NCI-H187 (cell line): Measurements from ENCODE around the gene XYLB.

ENCODE experiments used
- DNase-seq, 2 experiments: peaks; one replicate each; lab custom pipeline; 2025; lab: John Stamatoyannopoulos, UW

XYLB gene

DNA sequence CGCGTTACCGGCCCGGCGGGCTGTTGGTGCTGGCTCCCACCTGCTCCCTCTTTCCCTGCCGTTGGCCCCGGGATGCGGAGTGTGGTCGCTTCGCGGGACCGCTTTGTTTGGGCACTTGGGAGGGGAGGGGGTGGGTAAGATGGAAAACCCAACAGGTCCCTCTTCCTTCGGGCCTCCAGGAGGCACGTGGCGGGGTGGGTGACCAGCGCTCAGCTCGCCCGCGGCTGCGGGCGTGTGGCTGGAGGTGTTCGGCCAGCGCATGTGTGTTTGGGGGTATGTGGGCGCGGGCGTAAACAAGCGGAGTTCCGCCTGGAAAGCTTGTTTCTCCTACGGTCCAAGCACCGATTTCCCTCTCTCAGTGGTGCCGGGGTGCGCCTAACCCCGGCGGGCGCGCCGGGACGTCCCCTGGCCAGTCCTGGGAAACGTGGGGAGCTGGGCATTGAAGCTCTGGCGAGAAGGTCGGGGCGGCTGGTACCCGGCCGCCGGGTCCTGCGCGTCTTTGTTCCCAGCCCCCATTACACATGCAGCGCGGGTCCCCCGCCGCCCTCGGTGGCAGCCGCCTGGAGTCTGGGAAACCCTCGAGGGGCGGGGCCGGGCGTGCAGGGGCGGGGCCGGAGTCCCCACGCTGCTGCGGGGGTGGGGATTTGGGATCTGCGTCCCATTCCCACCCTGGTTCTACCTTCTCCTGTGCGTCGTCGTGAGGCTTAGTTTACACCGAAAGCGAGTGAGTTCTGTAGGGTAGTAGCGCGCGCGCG, 108.5 kb downstream of the XYLB start:
- peak; percentile 34 to 36 for DNase-seq

DNA sequence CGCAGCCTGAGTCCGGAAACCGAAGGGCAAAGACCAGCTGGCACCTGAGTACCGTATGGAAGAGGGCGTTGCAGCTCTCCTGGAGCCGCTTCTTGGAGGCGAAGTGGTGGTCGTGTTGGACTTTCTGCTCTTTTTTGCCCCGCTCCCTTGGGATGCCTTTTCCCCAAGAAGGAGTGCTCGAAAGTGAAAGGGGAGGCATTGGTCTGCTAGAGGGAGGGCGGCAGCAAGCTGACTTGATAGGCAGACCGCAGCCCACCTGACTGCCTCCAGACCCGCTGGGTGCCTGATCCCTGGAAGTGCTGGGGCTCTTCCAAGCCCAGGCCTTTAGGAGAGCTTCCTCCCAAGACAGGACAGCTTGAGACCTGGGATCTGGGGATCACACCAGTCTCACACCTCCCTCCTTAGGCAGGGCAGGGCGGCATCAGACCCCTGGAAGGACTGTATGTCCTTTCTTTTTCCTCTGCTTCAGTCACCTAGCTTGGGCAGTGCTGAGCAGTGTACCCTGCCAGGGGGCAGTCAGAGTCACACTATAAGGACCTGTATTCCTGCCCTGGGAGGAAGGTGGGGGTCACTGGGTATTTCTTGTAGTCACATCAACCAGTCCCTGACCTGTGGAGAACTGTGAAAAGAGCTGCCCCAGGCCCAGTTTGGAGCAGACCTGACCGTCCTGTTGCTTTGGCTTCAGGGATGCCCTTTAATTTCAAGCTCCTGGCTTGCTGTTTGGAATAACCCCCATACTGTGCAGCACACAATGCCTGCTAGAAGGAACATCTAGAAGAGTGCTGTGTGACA, 109.2 kb downstream of the XYLB start:
- no peak for DNase-seq

DNA sequence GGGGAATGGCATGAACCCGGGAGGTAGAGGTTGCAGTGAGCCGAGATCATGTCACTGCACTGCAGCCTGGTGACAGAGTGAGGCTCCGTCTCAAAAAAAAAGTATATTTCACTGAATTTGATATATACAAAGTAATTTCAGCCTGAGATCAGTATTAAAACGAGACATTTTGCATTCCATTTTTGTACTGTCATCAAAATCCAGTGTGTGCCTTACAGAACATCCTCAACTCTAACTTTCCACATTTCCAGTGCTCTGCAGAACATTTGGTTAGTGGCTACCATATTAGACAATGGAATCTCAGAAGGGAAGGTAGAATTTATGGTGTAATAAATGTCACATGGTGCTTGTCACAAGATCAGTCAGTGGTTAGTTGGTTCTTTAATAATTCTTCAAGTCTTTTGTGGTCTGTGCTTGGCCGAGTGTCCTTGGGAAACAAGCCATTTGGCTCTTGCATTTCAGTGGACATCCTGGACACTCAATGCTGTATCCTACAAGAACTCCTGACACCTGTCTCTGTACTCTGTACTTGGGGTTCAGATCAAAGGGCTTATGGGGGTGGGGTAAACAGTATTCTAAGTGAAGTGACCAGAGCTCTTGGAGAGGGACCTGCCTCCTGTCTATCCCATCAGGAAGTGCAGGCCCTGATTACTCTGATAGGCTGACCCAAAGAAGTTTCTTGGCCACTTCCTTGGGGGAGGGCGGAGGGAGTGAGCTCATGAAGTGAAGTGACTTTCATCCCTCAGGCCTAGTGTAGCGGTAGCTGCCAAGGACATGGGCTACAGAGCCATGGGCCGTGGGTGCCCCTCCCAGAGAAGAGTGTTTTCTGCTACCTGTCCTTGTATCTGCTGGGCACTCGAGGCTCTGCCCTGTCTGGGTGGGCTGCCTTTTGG, 110.8 kb downstream of the XYLB start:
- no peak for DNase-seq

DNA sequence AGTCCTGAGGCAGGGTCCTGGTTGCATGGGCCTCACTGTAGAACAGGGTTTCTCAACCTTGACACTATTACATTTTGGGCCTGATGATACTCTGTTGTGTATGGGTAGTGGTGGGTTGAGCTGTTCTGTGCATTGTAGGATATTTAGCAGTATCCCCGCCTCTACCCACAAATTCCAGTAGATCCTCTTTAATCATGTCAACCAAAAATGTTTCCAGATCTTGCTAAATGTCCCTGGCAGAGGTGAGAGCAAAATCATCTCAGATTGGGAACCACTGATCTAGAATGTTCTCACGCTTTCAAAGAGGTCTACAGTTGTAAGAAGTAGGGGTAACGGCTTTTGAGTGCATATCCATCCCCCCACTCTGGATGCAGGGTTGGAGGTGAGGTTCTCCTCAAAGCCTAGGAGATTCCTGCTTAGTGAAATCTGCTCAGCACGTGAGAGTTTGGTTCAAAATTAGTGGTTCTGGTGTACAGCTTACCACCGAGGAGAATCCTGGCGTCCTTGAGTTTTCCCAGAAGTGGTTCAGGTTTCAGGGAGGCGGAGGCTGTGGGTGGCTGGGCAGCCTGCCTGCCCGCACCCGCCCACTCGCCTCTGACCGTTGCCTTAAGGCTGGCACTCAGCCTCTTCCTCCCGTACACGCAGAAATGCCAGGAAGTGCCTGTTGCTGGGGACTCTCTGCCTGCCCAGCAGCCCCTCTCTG, 112.4 kb downstream of the XYLB start:
- no peak for DNase-seq

DNA sequence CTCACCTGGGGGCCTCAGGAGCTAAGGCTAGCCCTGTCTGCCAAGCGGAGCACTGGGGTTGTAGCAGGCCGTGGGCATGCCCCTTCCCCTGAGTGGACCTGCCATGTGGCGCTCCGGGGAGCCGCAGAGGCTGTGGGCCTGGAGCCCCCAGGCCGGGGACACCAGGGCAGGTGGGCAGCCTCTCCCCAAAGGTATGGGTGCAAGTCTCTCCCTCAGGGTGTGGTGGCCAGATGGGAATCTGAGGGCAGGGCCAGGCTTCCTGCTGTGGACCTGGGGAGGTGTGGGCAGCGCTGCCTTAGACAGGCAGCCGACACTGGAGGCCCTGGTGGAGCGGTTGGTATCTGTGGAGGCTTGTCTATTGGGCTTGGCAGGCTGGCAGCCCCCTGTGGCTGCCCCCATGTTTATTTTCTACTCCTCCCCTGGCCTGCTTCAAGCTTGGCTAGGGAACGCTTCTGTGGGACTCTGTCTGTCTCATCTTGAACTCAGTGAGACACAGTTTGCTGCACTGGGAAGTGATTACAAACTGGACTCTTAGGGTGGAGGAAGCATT, 113.0 kb downstream of the XYLB start:
- DNase-seq, result no peak

DNA sequence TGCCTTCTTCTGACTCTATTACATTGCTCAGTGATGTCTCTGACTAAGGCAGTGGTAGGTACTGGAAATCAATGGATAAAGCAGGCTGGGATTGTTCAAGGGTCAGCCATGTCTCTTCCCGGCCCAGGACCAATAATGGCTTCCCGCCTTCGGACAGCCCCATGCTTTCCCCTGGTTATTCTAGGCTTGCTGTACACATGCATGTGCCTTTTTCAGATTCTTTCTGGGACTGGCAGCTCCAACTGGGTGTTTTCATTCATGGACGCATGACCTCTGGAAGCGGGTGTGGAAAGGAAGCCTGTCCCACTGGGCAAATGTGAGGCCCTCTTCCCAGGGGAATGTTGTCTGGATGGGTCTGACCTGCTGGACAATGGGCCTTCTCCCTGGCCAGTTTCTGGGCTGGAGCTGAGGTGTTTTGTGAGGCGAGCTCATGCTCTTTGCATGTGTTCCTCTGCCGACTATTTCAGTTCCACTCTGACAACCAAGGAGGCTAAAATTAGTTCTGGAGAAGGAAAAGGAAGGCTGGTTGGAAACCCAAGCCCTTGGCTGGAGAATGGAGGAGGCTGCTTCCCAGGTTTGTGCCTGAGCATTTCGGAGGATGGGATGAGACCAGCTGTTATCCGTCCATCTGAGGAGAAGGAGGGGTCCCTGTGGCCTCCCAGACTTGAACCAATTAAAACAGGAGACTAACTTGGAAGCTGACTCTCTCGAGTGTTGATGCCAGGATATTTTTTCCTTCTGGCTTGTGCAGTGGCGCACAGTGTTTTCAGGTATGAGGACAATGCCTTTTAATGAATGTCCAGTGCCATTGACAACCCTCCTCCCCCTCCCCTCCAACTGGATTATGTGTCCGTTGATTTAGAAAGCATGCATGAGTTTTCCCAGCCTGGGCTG, 114.0 kb downstream of the XYLB start:
- no peak for DNase-seq
